GM21526 (cell line): ENCODE data around the gene ANKLE1.

ENCODE experiments used
- ATAC-seq: cut with Tn5 transposase; IDR thresholded peaks from one replicate; pipeline ENCODE4 v1.9.1; 2021; ENCODE audit warnings: moderate library complexity; ENCODE audit not compliant: unreplicated experiment, low FRiP score

The ANKLE1 gene

GRCh38 chr19:17305216-17305516 is 23.5 kb downstream of the ANKLE1 start:
- no peak for ATAC-seq

- peak; percentile 50 for ATAC-seq
Measured at GRCh38 chr19:17305517-17306284, 24.0 kb downstream of the ANKLE1 start, which contains the start of gene MRPL34. Gene MRPL34, plus strand, starts transcription at chr19:17305872. Its CDS starts 21 bp downstream, at chr19:17305893.

GRCh38 chr19:17306285-17306714 is 24.6 kb downstream of the ANKLE1 start:
- ATAC-seq = no peak

- ATAC-seq = no peak
Measured at GRCh38 chr19:17307876-17308377, 26.2 kb downstream of the ANKLE1 start.

GRCh38 chr19:17309198-17309964 is 27.7 kb downstream of the ANKLE1 start, which contains the start of gene DDA1:
Gene DDA1, plus strand, starts transcription at chr19:17309563. Its CDS starts 92 bp downstream, at chr19:17309655.
- ATAC-seq = peak; percentile 56

- ATAC-seq = no peak
Measured at GRCh38 chr19:17309965-17310461, 28.3 kb downstream of the ANKLE1 start.

- ATAC-seq = no peak
Measured at GRCh38 chr19:17311455-17312188, 29.9 kb downstream of the ANKLE1 start.

GRCh38 chr19:17312189-17313113 is 30.8 kb downstream of the ANKLE1 start:
- no peak for ATAC-seq

- no peak for ATAC-seq
Measured at GRCh38 chr19:17314007-17314593, 32.4 kb downstream of the ANKLE1 start.

GRCh38 chr19:17318966-17319365 is 37.3 kb downstream of the ANKLE1 start:
- ATAC-seq = no peak

- ATAC-seq = no peak
Measured at GRCh38 chr19:17319473-17320238, 38.0 kb downstream of the ANKLE1 start.

GRCh38 chr19:17320435-17320834 is 38.7 kb downstream of the ANKLE1 start:
- no peak for ATAC-seq

- no peak for ATAC-seq
Measured at GRCh38 chr19:17321655-17322489, 40.2 kb downstream of the ANKLE1 start.

- ATAC-seq = no peak
Measured at GRCh38 chr19:17322854-17323253, 41.2 kb downstream of the ANKLE1 start.

GRCh38 chr19:17323300-17323963 is 41.7 kb downstream of the ANKLE1 start:
- no peak for ATAC-seq

- no peak for ATAC-seq
Measured at GRCh38 chr19:17323964-17324332, 42.2 kb downstream of the ANKLE1 start.
